Fibroblast of pulmonary artery (primary cell): ENCODE results near the gene FBLIM1.

Source experiments
- DNase-seq: peaks from one replicate; pipeline ENCODE4 v3.0.0-alpha.2; 2010; ENCODE audit warnings: low read depth
- H3K4me3 ChIP-seq: replicated peaks from 2 replicates; pipeline ENCODE4 v1.5.1; 2011; ENCODE audit warnings: low read depth, mild to moderate bottlenecking, control low read depth, low read length, moderate library complexity
- CTCF ChIP-seq: IDR thresholded peaks from 2 replicates; pipeline ENCODE4 v1.5.1; 2011; ENCODE audit warnings: mild to moderate bottlenecking, control low read depth, low read length, inconsistent platforms; ENCODE audit errors: missing control alignments

FBLIM1 gene

DNA sequence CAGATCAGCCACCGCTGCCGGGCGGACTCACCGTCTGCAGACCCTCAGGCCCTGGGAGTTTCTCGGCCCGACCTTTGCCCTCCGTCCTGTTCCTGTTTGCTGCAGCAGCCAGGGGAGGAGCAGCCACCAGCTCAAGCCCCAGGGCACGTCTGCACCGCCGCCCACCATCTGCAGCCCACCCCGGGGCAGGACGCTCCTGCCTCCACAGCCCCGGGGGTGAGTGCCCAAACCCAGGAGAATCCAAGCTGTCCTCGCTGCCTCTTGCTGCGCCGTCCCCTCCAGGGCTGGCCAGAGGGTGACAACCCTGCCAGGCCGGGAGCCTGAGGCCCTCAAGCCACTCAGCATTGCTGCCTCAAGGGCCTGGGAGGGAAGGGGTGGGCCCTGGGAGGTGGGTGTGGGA lies 23.7 kb upstream of the FBLIM1 start:
- H3K4me3 ChIP-seq: no peak overlapping the region
- no peak for TF ChIP-seq CTCF
- no peak for DNase-seq

- DNase-seq: no peak
- no peak for TF ChIP-seq CTCF
- no peak overlapping the region for H3K4me3 ChIP-seq
Measured at GRCh38 chr1:15735304-15736037, 23.1 kb upstream of the FBLIM1 start.

GRCh38 chr1:15736038-15736891 lies 22.3 kb upstream of the FBLIM1 start, which contains the start of gene SLC25A34:
TSS of gene SLC25A34 (plus strand) at chr1:15736258. CDS start at chr1:15736486, 228 bp downstream.
- TF ChIP-seq CTCF: no peak
- H3K4me3 ChIP-seq: no peak within 1 kb of the TSS
- no peak for DNase-seq

GRCh38 chr1:15736892-15737261 lies 21.7 kb upstream of the FBLIM1 start:
- DNase-seq: no peak
- TF ChIP-seq CTCF: no peak
- no peak overlapping the region for H3K4me3 ChIP-seq

DNA sequence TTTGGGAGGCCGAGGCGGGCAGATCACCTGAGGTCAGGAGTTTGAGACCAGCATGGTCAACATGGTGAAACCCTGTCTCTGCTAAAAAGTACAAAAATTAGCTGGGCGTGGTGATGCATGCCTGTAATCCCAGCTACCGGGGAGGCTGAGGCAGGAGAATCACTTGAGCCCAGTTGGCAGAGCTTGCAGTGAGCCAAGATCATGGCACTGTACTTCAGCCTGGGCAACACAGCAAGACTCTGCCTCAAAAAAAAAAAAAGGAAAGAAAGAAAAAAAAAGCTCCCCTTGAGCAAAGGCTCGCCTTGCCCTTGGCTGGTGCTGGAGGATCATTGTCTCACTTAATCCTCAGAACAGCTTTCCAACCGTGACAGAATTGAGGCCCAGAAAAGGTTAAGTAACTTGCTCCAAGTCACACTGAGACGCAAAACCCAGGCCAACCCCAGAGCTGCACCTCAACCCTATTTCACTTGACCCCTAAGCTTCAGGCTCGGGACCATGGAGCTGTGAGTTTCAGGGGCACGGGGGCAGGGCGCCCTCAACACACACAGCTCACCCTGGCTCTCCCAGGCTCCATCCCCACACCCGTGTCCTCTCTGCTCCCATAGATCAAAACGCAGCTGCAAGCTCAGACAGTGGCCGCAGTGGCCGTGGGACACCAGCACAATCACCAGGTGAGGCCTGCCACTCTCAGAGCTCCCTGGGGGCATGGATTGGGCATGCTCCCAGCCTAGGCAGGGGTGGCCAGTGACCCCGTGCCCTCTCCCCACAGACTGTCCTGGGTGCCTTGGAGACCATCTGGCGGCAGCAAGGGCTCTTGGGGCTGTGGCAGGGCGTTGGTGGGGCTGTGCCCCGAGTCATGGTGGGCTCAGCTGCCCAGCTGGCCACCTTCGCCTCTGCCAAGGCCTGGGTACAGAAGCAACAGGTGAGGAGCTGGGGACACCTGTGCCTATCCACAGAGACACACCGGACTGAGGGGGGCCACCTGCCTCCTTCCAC lies 21.0 kb upstream of the FBLIM1 start:
- no peak overlapping the region for H3K4me3 ChIP-seq
- no peak for TF ChIP-seq CTCF
- DNase-seq: no peak

DNA sequence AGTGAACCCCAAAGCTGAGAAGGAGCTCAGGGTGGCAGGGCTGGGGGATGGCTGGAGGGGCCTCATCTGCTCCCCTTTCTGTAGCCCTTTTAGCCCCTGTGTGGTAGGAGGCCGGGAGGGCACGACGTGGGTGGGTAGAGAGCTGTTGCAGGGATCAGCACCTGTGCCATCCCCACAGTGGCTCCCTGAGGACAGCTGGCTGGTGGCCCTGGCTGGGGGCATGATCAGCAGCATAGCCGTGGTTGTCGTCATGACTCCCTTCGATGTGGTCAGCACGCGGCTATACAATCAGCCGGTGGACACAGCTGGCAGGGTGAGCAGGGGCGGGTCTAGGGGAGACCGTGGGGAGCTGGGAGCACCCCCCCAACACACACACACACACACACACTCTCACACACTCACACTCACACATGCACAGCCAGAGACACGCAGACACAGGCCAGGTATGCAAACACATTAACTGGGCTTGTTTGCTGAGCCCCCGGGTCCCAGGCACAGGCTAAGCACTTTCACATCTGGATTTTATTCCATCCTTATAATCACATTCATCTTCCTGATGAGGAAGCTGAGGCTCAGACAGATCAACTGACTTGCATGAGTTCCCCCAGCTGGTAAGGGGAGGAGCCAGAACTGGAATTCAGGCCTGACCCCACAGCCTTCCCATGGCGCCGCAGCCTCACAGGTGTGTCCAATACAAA lies 20.0 kb upstream of the FBLIM1 start:
- H3K4me3 ChIP-seq: no peak overlapping the region
- TF ChIP-seq CTCF: no peak
- no peak for DNase-seq
